Measurements from ENCODE around the gene NEBL.

The NEBL gene

DNA sequence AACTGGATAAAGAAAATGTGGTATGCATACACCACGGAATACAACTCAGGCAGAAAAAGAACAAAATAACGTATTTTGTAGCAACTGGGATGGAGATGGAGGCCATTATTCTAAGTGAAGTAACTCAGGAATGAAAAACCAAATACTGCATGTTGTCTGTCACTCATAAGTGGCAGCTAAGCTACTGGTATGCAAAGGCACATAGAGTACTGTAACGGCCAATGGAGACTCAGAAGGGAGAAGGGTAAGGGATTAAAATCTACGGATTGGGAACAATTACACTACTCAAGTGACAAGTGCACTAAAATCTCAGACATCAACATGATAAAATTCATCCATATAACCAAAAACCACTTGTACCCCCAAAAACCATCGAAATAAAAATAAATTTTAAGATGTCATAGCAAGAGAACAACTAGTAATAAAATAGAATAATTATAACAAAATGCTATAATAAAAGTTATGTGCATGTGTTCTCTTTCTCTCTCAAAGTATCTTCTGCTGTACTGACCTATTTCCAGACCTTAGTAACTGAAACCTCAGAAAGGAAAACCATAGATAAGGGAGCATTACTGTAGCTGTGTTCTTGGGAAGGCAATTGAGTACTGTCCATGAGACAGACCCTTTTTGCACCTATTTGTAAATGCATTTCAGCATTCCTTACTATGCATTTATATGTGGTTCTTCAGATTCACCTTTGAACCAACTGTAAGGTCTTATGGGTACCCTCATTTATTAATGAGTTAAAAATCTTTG, 6.7 kb upstream of the NEBL start:
- DNase-seq (ENCODE audit: low spot score) = no peak

- no peak for DNase-seq (ENCODE audit: low spot score)
These were observed 4.0 kb upstream of the NEBL start for GRCh38 chr10:20901110-20901509.

GRCh38 chr10:20898866-20899535, 1.9 kb upstream of the NEBL start:
- no peak for DNase-seq (ENCODE audit: low spot score)

DNA sequence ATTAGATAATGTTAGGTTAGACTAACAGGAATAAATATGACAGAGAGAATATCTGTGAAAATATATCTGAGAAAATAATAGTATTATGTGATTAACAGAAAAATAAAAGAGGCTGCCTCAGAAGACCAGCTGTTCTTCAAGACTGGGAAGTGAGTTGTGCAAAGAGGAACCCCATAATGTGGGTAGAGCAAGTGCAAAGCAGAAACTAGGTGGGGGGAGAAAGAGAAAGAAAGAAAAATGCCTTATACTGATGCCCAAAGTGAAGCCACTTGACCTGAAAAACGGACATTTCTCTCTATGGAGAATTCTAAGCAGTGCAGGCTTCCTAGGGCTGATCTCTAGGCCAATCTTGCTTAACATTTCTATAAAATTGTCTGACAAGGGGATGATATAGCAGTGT, 3.8 kb downstream of the NEBL start:
- DNase-seq (ENCODE audit: low spot score) = no peak

- DNase-seq (ENCODE audit: low spot score) = no peak
These were observed 4.3 kb downstream of the NEBL start for GRCh38 chr10:20892796-20893195.

GRCh38 chr10:20892011-20892585, 5.0 kb downstream of the NEBL start:
- no peak for DNase-seq (ENCODE audit: low spot score)

DNA sequence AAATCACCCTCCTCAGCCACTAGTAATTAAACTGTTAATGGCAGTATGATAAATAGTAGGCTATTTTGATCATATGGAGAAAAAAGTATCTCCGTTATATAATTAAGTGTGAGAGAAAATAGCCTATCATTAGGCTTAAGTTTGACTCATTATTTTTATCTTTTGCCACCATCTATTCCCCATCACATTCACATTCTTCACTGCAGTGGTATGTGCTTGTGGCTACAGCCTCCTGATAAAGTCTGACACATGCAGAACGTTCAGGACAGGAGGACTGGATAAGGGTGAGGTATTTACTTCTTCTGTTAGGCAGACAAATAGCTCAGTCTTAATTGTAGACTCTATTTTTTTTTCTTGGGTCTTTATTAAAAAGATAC, 5.8 kb downstream of the NEBL start:
- DNase-seq (ENCODE audit: low spot score) = no peak

GRCh38 chr10:20890491-20891337, 6.4 kb downstream of the NEBL start:
- no peak for DNase-seq (ENCODE audit: low spot score)

GRCh38 chr10:20890009-20890408, 7.1 kb downstream of the NEBL start:
- DNase-seq (ENCODE audit: low spot score) = no peak

GRCh38 chr10:20888620-20889330, 8.3 kb downstream of the NEBL start:
- DNase-seq (ENCODE audit: low spot score) = no peak

GRCh38 chr10:20887706-20888555, 9.2 kb downstream of the NEBL start:
- no peak for DNase-seq (ENCODE audit: low spot score)

DNA sequence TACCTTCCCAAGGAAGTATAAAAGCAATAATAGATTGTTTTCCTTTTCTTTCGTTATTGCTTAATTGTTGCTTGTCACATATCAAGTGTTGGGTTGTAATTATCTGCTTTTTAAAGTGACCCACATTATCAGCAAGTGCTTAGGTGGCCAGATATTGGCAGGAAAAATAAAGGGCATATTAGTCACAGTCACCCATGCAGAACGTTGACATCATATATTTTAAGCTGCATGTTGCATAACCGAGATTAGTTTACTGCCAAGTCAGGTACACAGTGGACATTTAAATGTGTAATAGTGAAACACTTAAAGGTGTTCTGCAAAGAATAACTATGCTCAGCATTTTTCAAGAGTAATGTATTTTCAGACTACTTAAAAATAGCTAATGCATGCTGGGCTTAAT, 11.4 kb downstream of the NEBL start:
- DNase-seq (ENCODE audit: low spot score) = no peak

DNA sequence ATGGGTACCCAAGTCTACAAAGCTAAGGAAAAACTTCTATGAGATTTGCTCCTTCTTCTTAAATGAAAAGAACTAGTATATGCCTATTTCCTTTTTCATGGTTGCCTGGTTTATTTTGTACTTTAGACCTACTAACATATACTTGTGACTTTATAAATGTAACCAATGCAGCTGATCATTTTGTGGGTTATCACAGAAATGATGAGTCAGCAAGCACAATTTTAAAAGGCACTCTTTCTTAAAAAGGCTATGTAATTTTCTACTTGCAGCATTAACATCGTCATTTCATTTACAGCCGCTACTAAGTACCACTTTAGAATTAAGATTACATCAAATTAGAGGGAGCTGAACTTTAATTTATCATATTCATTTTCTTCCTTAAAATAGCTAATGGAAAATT, 13.6 kb downstream of the NEBL start:
- DNase-seq (ENCODE audit: low spot score) = no peak

DNA sequence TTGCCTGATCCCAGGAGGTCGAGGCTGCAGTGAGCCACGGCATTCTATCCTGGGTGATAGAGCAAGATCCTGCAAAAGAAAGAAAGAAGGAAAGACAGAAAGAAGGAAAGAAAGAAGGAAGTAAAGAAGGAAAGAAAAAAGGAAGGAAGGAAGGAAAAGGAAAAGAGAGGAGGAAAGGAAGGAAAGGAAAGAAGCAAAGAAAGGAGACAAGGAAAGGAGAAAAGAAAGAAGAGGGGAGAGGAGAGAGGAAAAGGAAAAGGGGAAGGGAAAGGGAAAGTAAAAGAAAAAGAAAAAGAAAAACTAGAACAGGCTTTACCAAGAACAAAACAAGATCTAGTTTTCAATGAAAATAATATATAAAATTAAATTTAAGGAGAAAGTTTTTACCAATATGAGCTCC, 15.0 kb downstream of the NEBL start:
- no peak for DNase-seq (ENCODE audit: low spot score)

- no peak for DNase-seq (ENCODE audit: low spot score)
These were observed 18.0 kb downstream of the NEBL start for GRCh38 chr10:20879136-20879535.

DNA sequence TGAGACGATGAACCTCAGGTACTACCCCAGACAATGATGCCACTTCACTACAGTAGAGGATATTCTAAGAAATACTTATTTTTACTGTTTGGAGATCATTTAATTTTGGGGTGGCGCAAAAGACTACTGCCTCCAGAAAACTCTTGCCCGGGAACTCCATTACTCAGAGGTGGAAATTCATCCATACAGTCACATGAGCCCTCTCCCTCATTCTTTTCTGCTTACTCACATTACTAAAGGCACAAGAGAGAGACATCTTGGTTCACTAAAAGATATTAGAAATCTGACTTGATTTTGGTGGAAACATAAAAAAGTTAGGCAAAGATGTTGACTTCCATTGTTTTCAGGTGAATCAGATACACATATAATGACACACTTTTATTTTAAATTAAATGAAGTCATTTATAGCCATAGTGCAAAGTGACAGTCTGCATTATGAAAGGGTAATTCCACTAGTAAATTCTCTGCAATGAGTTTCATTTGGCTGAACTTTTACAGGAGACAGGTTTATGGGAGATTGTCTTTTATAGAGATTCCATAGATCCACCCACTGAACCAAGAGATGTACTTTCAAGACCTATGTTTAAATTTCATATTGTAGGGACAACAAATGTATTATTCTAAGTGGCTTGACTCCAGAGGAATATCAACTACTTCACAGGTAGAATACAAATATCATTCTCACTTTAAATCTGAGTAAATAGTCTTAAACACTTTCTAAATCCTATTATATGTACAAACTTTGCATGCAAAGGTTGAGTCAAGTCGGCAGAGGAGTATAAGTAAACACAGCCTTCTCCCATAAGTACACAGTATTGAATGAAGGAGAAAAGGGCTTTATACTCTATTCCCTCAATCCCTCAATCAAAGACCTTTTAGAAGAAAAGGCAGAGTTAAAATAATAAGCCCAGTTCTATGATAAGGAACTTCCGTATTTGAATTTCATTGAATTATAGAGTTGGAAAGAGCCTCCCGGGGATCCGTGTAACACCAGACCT, 18.8 kb downstream of the NEBL start:
- DNase-seq (ENCODE audit: low spot score) = no peak

DNA sequence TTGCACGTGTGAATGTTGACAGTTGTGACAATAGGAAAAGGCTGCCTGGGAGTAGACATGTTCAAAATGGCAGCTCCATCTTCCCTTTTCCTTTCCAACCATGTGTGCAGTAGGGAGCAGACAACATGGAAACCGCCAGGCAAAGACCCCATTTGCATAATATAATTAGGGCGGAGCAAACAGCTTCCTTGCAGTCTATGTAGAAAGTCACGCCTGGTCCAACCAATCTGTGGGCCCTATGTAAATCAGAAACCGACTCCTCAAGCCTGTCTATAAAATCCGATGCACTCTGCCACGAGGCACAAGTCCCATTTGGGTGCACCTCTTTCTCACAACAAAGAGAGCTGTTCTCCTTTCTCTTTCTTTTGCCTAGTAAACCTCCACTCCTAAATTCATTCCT, 19.6 kb downstream of the NEBL start:
- DNase-seq (ENCODE audit: low spot score) = no peak

- DNase-seq (ENCODE audit: low spot score) = no peak
These were observed 22.9 kb downstream of the NEBL start for GRCh38 chr10:20874261-20874660.

DNA sequence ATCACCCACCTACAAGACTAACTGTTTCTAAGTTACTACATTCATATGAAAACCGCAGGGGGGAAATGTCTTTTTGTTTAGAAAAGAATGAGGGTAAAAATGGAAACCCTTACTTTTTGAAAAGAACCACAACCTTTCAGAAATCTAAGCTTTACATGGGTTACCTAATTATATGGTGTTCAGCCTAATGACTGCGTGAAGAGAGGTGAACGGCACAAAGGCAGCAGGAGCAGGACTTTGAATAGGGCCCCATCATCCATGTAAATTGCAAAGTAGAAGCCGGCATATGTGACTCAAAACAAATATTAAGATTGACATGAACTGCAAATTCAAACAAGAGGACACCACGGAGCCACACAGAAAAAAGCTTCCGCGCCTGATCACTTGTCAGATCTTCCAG, 25.1 kb downstream of the NEBL start:
- DNase-seq (ENCODE audit: low spot score) = no peak

DNA sequence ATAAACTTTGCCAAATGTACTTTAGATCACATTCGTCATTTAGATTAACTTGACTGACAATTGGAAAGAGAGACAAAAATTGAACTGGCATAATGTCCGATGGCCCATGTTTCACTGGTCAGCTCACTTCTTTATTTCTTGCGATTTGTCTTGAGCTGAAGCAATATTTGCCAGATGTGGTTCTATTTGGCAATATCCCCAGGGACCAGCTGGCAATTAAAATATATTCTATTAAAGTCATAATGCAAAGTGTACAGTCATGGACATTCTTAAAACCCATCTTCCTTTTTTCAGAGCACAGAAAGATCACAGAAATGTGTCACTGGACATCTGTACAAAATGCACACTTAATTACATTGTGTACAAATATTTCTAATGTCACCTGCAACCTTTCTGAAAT, 26.3 kb downstream of the NEBL start:
- no peak for DNase-seq (ENCODE audit: low spot score)

All from hematopoietic multipotent progenitor cell treated with erythropoietin and hydrocortisone succinate and interleukin-3 and kit ligand, for 17 days (in vitro differentiated cells).